ENCODE data around the gene PRKG1. TPM values are rescaled to one million over a fixed set of nuclear protein-coding genes. Genes with fewer than 3 reads are reported as not detected.

PRKG1 gene
- total and polyA plus RNA-seq, 4 donors: 0.46 to 5.1 (median 1.5) TPM

- Histone ChIP-seq H3K4me3 (ENCODE audit: low read depth in 1 of 3, low read length in 3 of 3) (no peak overlapping the region), H3K27me3 (ENCODE audit: control insufficient read depth in 4 of 4, insufficient read depth in 4 of 4, low read length in 3 of 4) (no peaks in the 10 kb centered on the region), H3K27ac (ENCODE audit: low read depth in 1 of 2, low read length in 2 of 2) (no peak overlapping the region), H3K9ac (ENCODE audit: low read depth in 1 of 2, low read length in 2 of 2) (no peak overlapping the region), H3K4me1 (ENCODE audit: control insufficient read depth in 4 of 4, insufficient read depth in 4 of 4, low read length in 3 of 4) (no peaks in the 10 kb centered on the region), H3K9me3 (ENCODE audit: control insufficient read depth in 4 of 4, low read length in 3 of 4) (no peaks in the 10 kb centered on the region), H3K36me3 (ENCODE audit: control insufficient read depth in 4 of 4, insufficient read depth in 3 of 4, low read depth in 1 of 4, low read length in 3 of 4) (no peaks in the 10 kb centered on the region)
- WGBS: 61% methylated on average over 4 of the region's 4 CpGs
- no peak for DNase-seq (ENCODE audit: low spot score)
- TF ChIP-seq HNF4A (conservative IDR thresholded peaks at IDR 0.05) (no peak), GABPA (IDR thresholded peaks at IDR 0.05 in 1 of 2, conservative IDR thresholded peaks at IDR 0.05 in 1 of 2) (no peak), SP1 (IDR thresholded peaks at IDR 0.05) (no peak), EGR1 (IDR thresholded peaks at IDR 0.05; ENCODE audit: low read depth in 2 of 2) (no peak)
- TF ChIP-seq, protein P1, sequence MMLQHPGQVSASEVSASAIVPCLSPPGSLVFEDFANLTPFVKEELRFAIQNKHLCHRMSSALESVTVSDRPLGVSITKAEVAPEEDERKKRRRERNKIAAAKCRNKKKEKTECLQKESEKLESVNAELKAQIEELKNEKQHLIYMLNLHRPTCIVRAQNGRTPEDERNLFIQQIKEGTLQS (IDR thresholded peaks at IDR 0.05): no peak
These were observed 181.1 kb downstream of the PRKG1 start for GRCh38 chr10:51255381-51255780.

GRCh38 chr10:51257511-51258248, 183.4 kb downstream of the PRKG1 start:
- Histone ChIP-seq H3K9me3 (ENCODE audit: control insufficient read depth in 4 of 4, low read length in 3 of 4) (no peaks in the 10 kb centered on the region), H3K27ac (ENCODE audit: low read depth in 1 of 2, low read length in 2 of 2) (no peak overlapping the region), H3K4me3 (ENCODE audit: low read depth in 1 of 3, low read length in 3 of 3) (no peak overlapping the region), H3K27me3 (ENCODE audit: control insufficient read depth in 4 of 4, insufficient read depth in 4 of 4, low read length in 3 of 4) (no peaks in the 10 kb centered on the region), H3K4me1 (ENCODE audit: control insufficient read depth in 4 of 4, insufficient read depth in 4 of 4, low read length in 3 of 4) (no peaks in the 10 kb centered on the region), H3K36me3 (ENCODE audit: control insufficient read depth in 4 of 4, insufficient read depth in 3 of 4, low read depth in 1 of 4, low read length in 3 of 4) (no peaks in the 10 kb centered on the region), H3K9ac (ENCODE audit: low read depth in 1 of 2, low read length in 2 of 2) (no peak overlapping the region)
- WGBS: 76% methylated on average over 7 of the region's 7 CpGs
- DNase-seq (ENCODE audit: low spot score): no peak
- TF ChIP-seq TAF1 (conservative IDR thresholded peaks at IDR 0.05): no peak
- TF ChIP-seq RXRA (IDR thresholded peaks at IDR 0.05): no peak
- TF ChIP-seq REST (IDR thresholded peaks at IDR 0.05): no peak
- no peak for TF ChIP-seq FOXA1 (IDR thresholded peaks at IDR 0.05)
- TF ChIP-seq, protein P1 (IDR thresholded peaks at IDR 0.05): no peak
- no peak for TF ChIP-seq HNF4A (conservative IDR thresholded peaks at IDR 0.05)
- TF ChIP-seq EGR1 (IDR thresholded peaks at IDR 0.05; ENCODE audit: low read depth in 2 of 2): no peak
- no peak for TF ChIP-seq FOXA2 (IDR thresholded peaks at IDR 0.05)
- no peak for TF ChIP-seq CTCF (IDR thresholded peaks at IDR 0.05; ENCODE audit: low read depth, low read length, missing input control)
- no peak for TF ChIP-seq HNF4G (IDR thresholded peaks at IDR 0.05)
- TF ChIP-seq MAX (IDR thresholded peaks at IDR 0.05): no peak
